Peyer's patch (tissue), 4 donors: ENCODE results near the gene SPEM1. TPM values are rescaled to one million over a fixed set of nuclear protein-coding genes. Genes with fewer than 3 reads are reported as not detected.

Experiments
- DNase-seq, 3 donors: peaks; one replicate each; pipeline ENCODE4 v3.0.0-alpha.2; 2017 to 2019
- H3K27ac ChIP-seq, 4 donors: fragments of 200-600 bp; sonication (generic); one replicate each; pipeline ENCODE4 v1.5.1; 2016 to 2019
- H3K27me3 ChIP-seq, 2 donors: fragments of 200-600 bp; sonication (generic); one replicate each; pipeline ENCODE4 v1.5.1; 2019
- H3K36me3 ChIP-seq, 3 donors: fragments of 200-600 bp; sonication (generic); one replicate each; pipeline ENCODE4 v1.5.1; 2016 to 2019
- H3K4me1 ChIP-seq, 4 donors: fragments of 200-600 bp; sonication (generic); one replicate each; pipeline ENCODE4 v1.5.1; 2016 to 2019
- H3K4me3 ChIP-seq, 4 donors: fragments of 200-600 bp; sonication (generic); 1 replicate in 3 of 4; 2 replicates in 1 of 4; pipeline ENCODE4 v1.5.1; 2016 to 2019; ENCODE audit warnings: mild to moderate bottlenecking in 1 of 4
- H3K9me3 ChIP-seq, 4 donors: fragments of 200-600 bp; sonication (generic); one replicate each; pipeline ENCODE4 v1.5.1; 2016 to 2019; ENCODE audit warnings: mild to moderate bottlenecking in 1 of 4
- CTCF ChIP-seq, 6 experiments: fragments of 450-650 bp in 4 of 6; fragments of 200-600 bp in 2 of 6; sonication (generic) in 1 of 6; IDR thresholded peaks; one replicate each; pipeline ENCODE4 v1.5.1; 2017 to 2019; ENCODE audit warnings: antibody characterized with exemption in 6 of 6, mild to moderate bottlenecking in 3 of 6, moderate library complexity in 1 of 6
- POLR2A ChIP-seq, 2 donors: fragments of 450-650 bp; IDR thresholded peaks; one replicate each; pipeline ENCODE4 v1.5.1; 2017; ENCODE audit warnings: antibody characterized with exemption in 2 of 2, mild to moderate bottlenecking in 2 of 2, moderate library complexity in 2 of 2
- total RNA-seq, 4 donors: library from RNA; depleted of rRNA; stranded (reverse); fragments of >200 nt; gene quantifications; one replicate each; pipeline ENCODE4 v1.1.0, GENCODE V29; 2016

Gene SPEM1
- total RNA-seq, 4 donors from 2014 or later = not detected

GRCh38 chr17:7460850-7461660 lies 40.9 kb downstream of the SPEM1 start:
- peaks cover 0 to 22% (median 0%) of the 10 kb centered on the region in 3 donors for H3K36me3 ChIP-seq
- no peak for DNase-seq
- no peak overlapping the region for H3K4me3 ChIP-seq
- H3K27ac ChIP-seq = no peak overlapping the region
- H3K27me3 ChIP-seq = no peaks in the 10 kb centered on the region
- peaks cover 0 to 13% (median 3%) of the 10 kb centered on the region in 4 donors for H3K4me1 ChIP-seq
- H3K9me3 ChIP-seq = no peaks in the 10 kb centered on the region
- TF ChIP-seq CTCF (IDR thresholded peaks at IDR 0.05) (no peak), POLR2A (IDR thresholded peaks at IDR 0.05) (no peak)

- peaks cover 0 to 33% (median 0%) of the 10 kb centered on the region in 3 donors for H3K36me3 ChIP-seq
- no peaks in the 10 kb centered on the region for H3K27me3 ChIP-seq
- no peak for DNase-seq
- no peaks in the 10 kb centered on the region for H3K9me3 ChIP-seq
- no peak overlapping the region for H3K27ac ChIP-seq
- H3K4me1 ChIP-seq = peaks cover 0 to 10% (median 2%) of the 10 kb centered on the region in 4 donors
- H3K4me3 ChIP-seq = no peak overlapping the region
- TF ChIP-seq POLR2A (IDR thresholded peaks at IDR 0.05) (no peak), CTCF (IDR thresholded peaks at IDR 0.05) (no peak)
Measured at GRCh38 chr17:7462474-7463371, 42.6 kb downstream of the SPEM1 start.

GRCh38 chr17:7463372-7463846 lies 43.3 kb downstream of the SPEM1 start:
- no peak overlapping the region for H3K27ac ChIP-seq
- H3K9me3 ChIP-seq = no peaks in the 10 kb centered on the region
- H3K4me1 ChIP-seq = peaks cover 0 to 10% (median 2%) of the 10 kb centered on the region in 4 donors
- H3K36me3 ChIP-seq = peaks cover 0 to 33% (median 0%) of the 10 kb centered on the region in 3 donors
- no peak for DNase-seq
- H3K27me3 ChIP-seq = no peaks in the 10 kb centered on the region
- no peak overlapping the region for H3K4me3 ChIP-seq
- TF ChIP-seq POLR2A (IDR thresholded peaks at IDR 0.05) = no peak
- TF ChIP-seq CTCF (IDR thresholded peaks at IDR 0.05) = no peak

GRCh38 chr17:7464081-7464480 lies 44.0 kb downstream of the SPEM1 start:
- Histone ChIP-seq H3K4me1 (peaks cover 0 to 10% (median 2%) of the 10 kb centered on the region in 4 donors), H3K27me3 (no peaks in the 10 kb centered on the region), H3K27ac (no peak overlapping the region), H3K4me3 (no peak overlapping the region), H3K9me3 (no peaks in the 10 kb centered on the region), H3K36me3 (peaks cover 0 to 33% (median 0%) of the 10 kb centered on the region in 3 donors)
- TF ChIP-seq POLR2A (IDR thresholded peaks at IDR 0.05) = no peak
- TF ChIP-seq CTCF (IDR thresholded peaks at IDR 0.05) = no peak
- DNase-seq = no peak

GRCh38 chr17:7465597-7466275 lies 45.6 kb downstream of the SPEM1 start:
- Histone ChIP-seq H3K4me1 (peaks cover 0 to 18% (median 2%) of the 10 kb centered on the region in 4 donors), H3K9me3 (no peaks in the 10 kb centered on the region), H3K27me3 (no peaks in the 10 kb centered on the region), H3K36me3 (peaks cover 0 to 33% (median 0%) of the 10 kb centered on the region in 3 donors), H3K4me3 (no peak overlapping the region), H3K27ac (peak overlapping the region in 1 of 4 donors; percentile 55)
- DNase-seq = no peak
- no peak for TF ChIP-seq CTCF (IDR thresholded peaks at IDR 0.05)
- no peak for TF ChIP-seq POLR2A (IDR thresholded peaks at IDR 0.05)
